Omental fat pad (tissue), 4 donors: ENCODE data around the gene USP17L28. TPM values are rescaled to one million over a fixed set of nuclear protein-coding genes. Genes with fewer than 3 reads are reported as not detected.
"Not testable (repeated sequence)": the region's sequence is repeated elsewhere in the genome, so short reads cannot be mapped to it uniquely, and the experiment has no call there.

Source experiments
- ATAC-seq: fragments of 150-250 bp; one replicate; pipeline ENCODE4 v1.9.1; 2016; ENCODE audit warnings: mild to moderate bottlenecking, moderate library complexity; ENCODE audit not compliant: low FRiP score
- DNase-seq: peaks from one replicate; pipeline ENCODE4 v3.0.0-alpha.2; 2019; ENCODE audit warnings: low spot score
- CTCF ChIP-seq, 3 donors: fragments of 450-650 bp; IDR thresholded peaks; one replicate each; pipeline ENCODE4 v1.5.1; 2016 to 2017; ENCODE audit warnings: antibody characterized with exemption in 3 of 3, mild to moderate bottlenecking in 3 of 3, moderate library complexity in 2 of 3
- total RNA-seq, 4 donors: library from RNA; depleted of rRNA; stranded (reverse); fragments of >200 nt; gene quantifications; one replicate each; pipeline ENCODE4 v1.1.0, GENCODE V29; 2016

The USP17L28 gene
- total RNA-seq: not detected

GRCh38 chr4:9348593-9348992, at the start of gene USP17L28:
USP17L28 (plus strand) TSS chr4:9348893; CDS start chr4:9348893, 0 bp downstream.
- ATAC-seq, DNase-seq: not testable (repeated sequence)

GRCh38 chr4:9324191-9324590, 24.5 kb upstream of the USP17L28 start:
- not testable (repeated sequence) for ATAC-seq, DNase-seq

- ATAC-seq, DNase-seq: not testable (repeated sequence)
Measured at GRCh38 chr4:9324865-9325264, 23.8 kb upstream of the USP17L28 start, which contains the start of gene USP17L24. USP17L24 (plus strand) TSS chr4:9325165; CDS start chr4:9325165, 0 bp downstream.

GRCh38 chr4:9329611-9330010, 19.1 kb upstream of the USP17L28 start, which contains the start of gene USP17L25:
USP17L25 (plus strand) TSS chr4:9329911; CDS start chr4:9329911, 0 bp downstream.
- DNase-seq, ATAC-seq: not testable (repeated sequence)

- not testable (repeated sequence) for DNase-seq
Measured at GRCh38 chr4:9334358-9334757, 14.3 kb upstream of the USP17L28 start, which contains the start of gene USP17L26. USP17L26 (plus strand) TSS chr4:9334658; CDS start chr4:9334658, 0 bp downstream.

GRCh38 chr4:9339103-9339502, 9.6 kb upstream of the USP17L28 start, which contains the start of gene USP17L5:
USP17L5 (plus strand) TSS chr4:9339403; CDS start chr4:9339403, 0 bp downstream.
- ATAC-seq, DNase-seq: not testable (repeated sequence)

More at GRCh38 chr4:9334358-9334757, 14.3 kb upstream of the USP17L28 start, which contains the start of gene USP17L26:
- not testable (repeated sequence) for ATAC-seq

- ATAC-seq, DNase-seq: not testable (repeated sequence)
Measured at GRCh38 chr4:9343848-9344247, 4.8 kb upstream of the USP17L28 start, which contains the start of gene USP17L27. USP17L27 (plus strand) TSS chr4:9344148; CDS start chr4:9344148, 0 bp downstream.

GRCh38 chr4:9350866-9351265, 2.2 kb downstream of the USP17L28 start:
- ATAC-seq, DNase-seq: not testable (repeated sequence)

GRCh38 chr4:9353338-9353737, 4.6 kb downstream of the USP17L28 start, which contains the start of gene USP17L29:
USP17L29 (plus strand) TSS chr4:9353638; CDS start chr4:9353638, 0 bp downstream.
- not testable (repeated sequence) for ATAC-seq, DNase-seq

- ATAC-seq, DNase-seq: not testable (repeated sequence)
Measured at GRCh38 chr4:9362829-9363228, 14.1 kb downstream of the USP17L28 start, which contains the start of gene USP17L30. USP17L30 (plus strand) TSS chr4:9363129; CDS start chr4:9363129, 0 bp downstream.

- DNase-seq, ATAC-seq: not testable (repeated sequence)
Measured at GRCh38 chr4:9379881-9380280, 31.2 kb downstream of the USP17L28 start.

- peak; percentile 22 for DNase-seq
- ATAC-seq: not testable (repeated sequence)
Measured at GRCh38 chr4:9381012-9381534, 32.4 kb downstream of the USP17L28 start.

GRCh38 chr4:9384126-9384525, 35.4 kb downstream of the USP17L28 start:
- no peak for ATAC-seq
- TF ChIP-seq CTCF (IDR thresholded peaks at IDR 0.05): no peak

GRCh38 chr4:9389001-9389400, 40.3 kb downstream of the USP17L28 start:
- not testable (repeated sequence) for DNase-seq, ATAC-seq

More at GRCh38 chr4:9384126-9384525, 35.4 kb downstream of the USP17L28 start:
- no peak for DNase-seq

Other genes starting within 250 kb of the USP17L28 start
- gene FAM90A26, start 178.5 kb upstream of the USP17L28 start, total RNA-seq: not detected
- not detected for gene USP17L10, start 138.2 kb upstream of the USP17L28 start, total RNA-seq
- gene USP17L11, start 133.5 kb upstream of the USP17L28 start, total RNA-seq: not detected
- gene USP17L12, start 128.7 kb upstream of the USP17L28 start, total RNA-seq: not detected
- not detected for gene USP17L13, start 124.0 kb upstream of the USP17L28 start, total RNA-seq
- not detected for gene USP17L15, start 114.5 kb upstream of the USP17L28 start, total RNA-seq
- not detected for gene USP17L17, start 105.0 kb upstream of the USP17L28 start, total RNA-seq
- not detected for gene USP17L18, start 100.3 kb upstream of the USP17L28 start, total RNA-seq
- gene USP17L19, start 95.5 kb upstream of the USP17L28 start, total RNA-seq: not detected
- gene USP17L20, start 90.8 kb upstream of the USP17L28 start, total RNA-seq: not detected
- not detected for gene USP17L21, start 86.0 kb upstream of the USP17L28 start, total RNA-seq
- not detected for gene USP17L22, start 81.3 kb upstream of the USP17L28 start, total RNA-seq
- not detected for gene USP17L24, start 23.7 kb upstream of the USP17L28 start, total RNA-seq
- not detected for gene USP17L25, start 19.0 kb upstream of the USP17L28 start, total RNA-seq
- gene USP17L26, start 14.2 kb upstream of the USP17L28 start, total RNA-seq: not detected
- gene USP17L5, start 9.5 kb upstream of the USP17L28 start, total RNA-seq: not detected
- not detected for gene USP17L27, start 4.7 kb upstream of the USP17L28 start, total RNA-seq
- gene USP17L29, start 4.7 kb downstream of the USP17L28 start, total RNA-seq: not detected
- gene USP17L30, start 14.2 kb downstream of the USP17L28 start, total RNA-seq: not detected
- gene DEFB131A, start 95.5 kb downstream of the USP17L28 start, total RNA-seq: not detected